ENCODE results near the gene METTL21A. TPM values are rescaled to one million over a fixed set of nuclear protein-coding genes. Genes with fewer than 3 reads are reported as not detected.

Gene METTL21A
- total RNA-seq, 4 donors from 2014 or later = 10.1 to 31.6 (median 22.5) TPM

GRCh38 chr2:207584952-207585351 is 40.2 kb downstream of the METTL21A start:
- peaks cover 12 to 71% (median 42%) of the 10 kb centered on the region in 4 donors for H3K36me3 ChIP-seq
- intact Hi-C loops (cut with DNase I) = no loop called here
- no peak overlapping the region for H3K4me3 ChIP-seq
- TF ChIP-seq POLR2AphosphoS5 (IDR thresholded peaks at IDR 0.05) (no peak), POLR2A (IDR thresholded peaks at IDR 0.05; ENCODE audit: low read depth) (no peak), EP300 (IDR thresholded peaks at IDR 0.05) (no peak), CTCF (IDR thresholded peaks at IDR 0.05) (no peak)
- no peaks in the 10 kb centered on the region for H3K9me3 ChIP-seq
- peaks cover 0 to under 1% (median 0%) of the 10 kb centered on the region in 4 donors for H3K4me1 ChIP-seq
- WGBS = 98% methylated on average over 4 of the region's 4 CpGs
- H3K27me3 ChIP-seq = no peaks in the 10 kb centered on the region
- H3K27ac ChIP-seq (replicated peaks in 1 of 4) = no peak overlapping the region
- DNase-seq (ENCODE audit: extremely low spot score) = no peak

DNA sequence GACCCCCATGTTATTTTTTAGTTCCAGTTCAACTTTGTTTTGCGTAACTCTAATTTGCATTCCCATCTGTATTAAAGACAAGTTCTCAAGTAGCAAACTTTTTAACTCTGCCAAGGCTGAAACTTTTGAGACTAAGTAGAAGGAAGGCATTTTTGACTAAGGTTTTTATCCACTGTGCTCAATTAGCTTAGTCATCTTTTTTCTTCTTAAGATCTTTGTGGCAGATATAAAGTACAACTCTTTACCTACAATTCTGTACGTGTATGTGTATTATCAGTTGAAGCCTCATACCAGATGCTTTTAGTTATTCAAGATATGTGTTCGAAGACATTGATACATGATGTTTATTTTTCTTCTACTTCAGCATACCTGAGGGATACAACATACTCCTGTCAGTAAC is 53.8 kb downstream of the METTL21A start:
- intact Hi-C loops (cut with DNase I) = no loop called here
- Histone ChIP-seq H3K27me3 (no peaks in the 10 kb centered on the region), H3K36me3 (peaks cover 17 to 77% (median 47%) of the 10 kb centered on the region in 4 donors), H3K4me3 (no peak overlapping the region), H3K9me3 (no peaks in the 10 kb centered on the region), H3K27ac (replicated peaks in 1 of 4) (no peak overlapping the region), H3K4me1 (peaks cover 0 to 1% (median 0%) of the 10 kb centered on the region in 4 donors)
- TF ChIP-seq CTCF (IDR thresholded peaks at IDR 0.05) = no peak
- TF ChIP-seq EP300 (IDR thresholded peaks at IDR 0.05) = no peak
- no peak for TF ChIP-seq POLR2AphosphoS5 (IDR thresholded peaks at IDR 0.05)
- no peak for TF ChIP-seq POLR2A (IDR thresholded peaks at IDR 0.05; ENCODE audit: low read depth)
- 63% methylated on average over 3 of the region's 3 CpGs for WGBS
- no peak for DNase-seq (ENCODE audit: extremely low spot score)

DNA sequence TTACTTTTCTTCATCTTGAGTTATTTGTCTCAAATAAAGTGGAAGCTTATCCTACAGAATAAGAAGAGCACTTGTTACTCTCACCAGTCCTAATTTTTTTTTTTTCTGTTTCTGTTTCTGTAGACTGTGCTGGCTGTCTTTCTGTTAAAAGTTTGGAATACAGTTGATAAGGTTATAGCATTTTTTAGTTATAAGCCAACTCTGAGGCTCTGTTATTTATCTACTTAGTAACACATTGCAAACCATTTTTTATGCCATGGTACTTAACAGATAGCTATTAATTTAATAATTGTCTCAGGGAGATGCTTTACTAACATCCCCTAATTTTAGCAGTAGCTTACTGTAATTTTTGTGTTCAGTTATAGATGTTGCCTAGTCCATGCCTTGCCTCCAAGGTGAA is 57.5 kb downstream of the METTL21A start:
- Histone ChIP-seq H3K4me1 (peaks cover 0 to 7% (median 3%) of the 10 kb centered on the region in 4 donors), H3K9me3 (no peaks in the 10 kb centered on the region), H3K36me3 (peaks cover 10 to 53% (median 34%) of the 10 kb centered on the region in 4 donors), H3K27me3 (no peaks in the 10 kb centered on the region), H3K4me3 (no peak overlapping the region), H3K27ac (replicated peaks in 1 of 4) (no peak overlapping the region)
- no peak for DNase-seq (ENCODE audit: extremely low spot score)
- TF ChIP-seq POLR2A (IDR thresholded peaks at IDR 0.05; ENCODE audit: low read depth) = no peak
- no peak for TF ChIP-seq POLR2AphosphoS5 (IDR thresholded peaks at IDR 0.05)
- no peak for TF ChIP-seq EP300 (IDR thresholded peaks at IDR 0.05)
- no peak for TF ChIP-seq CTCF (IDR thresholded peaks at IDR 0.05)
- intact Hi-C loops (cut with DNase I) = no loop called here

- WGBS = 82% methylated on average over 7 of the region's 7 CpGs
- no peak for TF ChIP-seq POLR2AphosphoS5 (IDR thresholded peaks at IDR 0.05)
- no peak for TF ChIP-seq EP300 (IDR thresholded peaks at IDR 0.05)
- TF ChIP-seq CTCF (IDR thresholded peaks at IDR 0.05) = no peak
- no peak for TF ChIP-seq POLR2A (IDR thresholded peaks at IDR 0.05; ENCODE audit: low read depth)
These were observed 59.3 kb downstream of the METTL21A start for GRCh38 chr2:207565736-207566500.

More at GRCh38 chr2:207565736-207566500, 59.3 kb downstream of the METTL21A start:
- Histone ChIP-seq H3K27ac (replicated peaks in 1 of 4) (no peak overlapping the region), H3K9me3 (no peaks in the 10 kb centered on the region), H3K36me3 (peaks cover 6 to 39% (median 22%) of the 10 kb centered on the region in 4 donors), H3K27me3 (no peaks in the 10 kb centered on the region), H3K4me3 (no peak overlapping the region), H3K4me1 (peaks cover 0 to 15% (median 9%) of the 10 kb centered on the region in 4 donors)
- DNase-seq (ENCODE audit: extremely low spot score) = no peak
- intact Hi-C loops (cut with DNase I) = no loop called here

Small RNA genes lying within 50 kb of the gene (small RNA-seq; reads per million reads assigned to genes)
- 0 reads per million in 3 donors for gene RPS29P9

Other genes with a start within 250 kb of the METTL21A start
- 10 to 100 TPM; 31.1 to 51.5 (median 43.3) TPM for gene CREB1, start 95.4 kb downstream of the METTL21A start, total RNA-seq
- gene CCNYL1, start 86.2 kb upstream of the METTL21A start, total RNA-seq = 10 to 100 TPM; 13.5 to 17.4 (median 16.2) TPM
- gene FZD5, start 144.5 kb upstream of the METTL21A start, total RNA-seq = 10 to 100 TPM; 15.7 to 23.7 (median 21.0) TPM